Measurements from ENCODE around the gene ABCG4.

DNA sequence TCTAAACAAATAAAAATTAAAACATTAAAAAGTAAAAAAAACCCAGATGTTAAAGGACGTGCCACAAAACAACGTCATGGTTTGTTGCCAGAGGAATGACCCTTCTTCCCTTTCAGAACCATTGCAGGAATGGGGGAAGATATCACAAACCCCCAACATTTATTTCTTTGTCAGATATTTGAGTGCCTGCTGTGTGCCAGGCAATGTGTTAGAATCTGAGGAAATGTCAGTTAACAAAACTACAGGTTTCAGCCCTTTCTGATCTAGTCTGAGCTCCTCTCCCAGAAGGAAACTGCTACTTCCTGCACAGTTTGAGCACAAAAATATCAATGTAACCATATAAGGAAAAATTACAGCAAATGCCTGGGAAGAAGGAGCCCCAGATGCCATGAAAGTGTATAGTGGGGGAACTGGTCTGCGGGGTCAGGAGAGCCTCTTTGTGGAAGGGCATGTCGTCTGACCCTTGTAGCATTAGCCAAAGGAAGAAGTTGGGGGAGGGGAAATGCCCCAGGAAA is 29.4 kb downstream of the ABCG4 start:
- TF ChIP-seq POLR2A (IDR thresholded peaks at IDR 0.05; ENCODE audit: low read depth) (no peak), EP300 (IDR thresholded peaks at IDR 0.05) (no peak)
- TF ChIP-seq, protein P1, sequence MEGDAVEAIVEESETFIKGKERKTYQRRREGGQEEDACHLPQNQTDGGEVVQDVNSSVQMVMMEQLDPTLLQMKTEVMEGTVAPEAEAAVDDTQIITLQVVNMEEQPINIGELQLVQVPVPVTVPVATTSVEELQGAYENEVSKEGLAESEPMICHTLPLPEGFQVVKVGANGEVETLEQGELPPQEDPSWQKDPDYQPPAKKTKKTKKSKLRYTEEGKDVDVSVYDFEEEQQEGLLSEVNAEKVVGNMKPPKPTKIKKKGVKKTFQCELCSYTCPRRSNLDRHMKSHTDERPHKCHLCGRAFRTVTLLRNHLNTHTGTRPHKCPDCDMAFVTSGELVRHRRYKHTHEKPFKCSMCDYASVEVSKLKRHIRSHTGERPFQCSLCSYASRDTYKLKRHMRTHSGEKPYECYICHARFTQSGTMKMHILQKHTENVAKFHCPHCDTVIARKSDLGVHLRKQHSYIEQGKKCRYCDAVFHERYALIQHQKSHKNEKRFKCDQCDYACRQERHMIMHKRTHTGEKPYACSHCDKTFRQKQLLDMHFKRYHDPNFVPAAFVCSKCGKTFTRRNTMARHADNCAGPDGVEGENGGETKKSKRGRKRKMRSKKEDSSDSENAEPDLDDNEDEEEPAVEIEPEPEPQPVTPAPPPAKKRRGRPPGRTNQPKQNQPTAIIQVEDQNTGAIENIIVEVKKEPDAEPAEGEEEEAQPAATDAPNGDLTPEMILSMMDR (IDR thresholded peaks at IDR 0.05), result no peak
